Activated B cell treated with CpG ODN at 0.5 μM for 24 hours (primary cell): Measurements from ENCODE around the gene USH2A. TPM values are rescaled to one million over a fixed set of nuclear protein-coding genes. Genes with fewer than 3 reads are reported as not detected.

Source experiments
- ATAC-seq: fragments of 200-7000 bp; cut with Tn5 transposase; one replicate; pipeline ENCODE4 v1.10.0; 2021; ENCODE audit warnings: low read depth, mild to moderate bottlenecking, moderate library complexity
- CTCF ChIA-PET: fragments of 350-600 bp; sonication (Branson Sonifier 250); formaldehyde crosslinking; loops from one replicate; lab custom pipeline; 2021; ENCODE audit warnings: antibody characterized with exemption; lab: Charles Lee
- POLR2A ChIA-PET: fragments of 350-600 bp; sonication (Branson Sonifier 250); formaldehyde crosslinking; loops from one replicate; lab custom pipeline; 2021; ENCODE audit warnings: antibody characterized with exemption; lab: Charles Lee
- DNase-seq: peaks from one replicate; pipeline ENCODE4 v3.0.0; 2022
- H3K27ac Mint-ChIP-seq: one replicate; pipeline ENCODE4 v1.8.0; 2020; ENCODE audit warnings: mixed read lengths
- H3K27me3 Mint-ChIP-seq: one replicate; pipeline ENCODE4 v1.8.0; 2021; ENCODE audit warnings: mixed read lengths
- H3K36me3 Mint-ChIP-seq: one replicate; pipeline ENCODE4 v1.8.0; 2021; ENCODE audit warnings: low read depth, mixed read lengths
- H3K4me1 Mint-ChIP-seq: one replicate; pipeline ENCODE4 v1.8.0; 2021; ENCODE audit warnings: mixed read lengths
- H3K4me3 Mint-ChIP-seq: one replicate; pipeline ENCODE4 v1.8.0; 2020; ENCODE audit warnings: mild to moderate bottlenecking, mixed read lengths
- H3K9me3 Mint-ChIP-seq: one replicate; pipeline ENCODE4 v1.8.0; 2020; ENCODE audit warnings: mixed read lengths
- intact Hi-C: fragments of 100-400 bp; cut with micrococcal nuclease; formaldehyde crosslinking; loops from one replicate; pipeline ENCODE4 v1.15.1; 2024
- total RNA-seq: library from RNA; stranded (reverse); gene quantifications from 2 replicates; pipeline ENCODE4 v1.2.3, GENCODE V29; 2022
- TF ChIP-seq, protein P1 (sequence below): fragments of 200-600 bp; IDR thresholded peaks from one replicate; pipeline ENCODE4 v1.8.0; 2022; ENCODE audit warnings: antibody characterized with exemption, mild to moderate bottlenecking

Gene USH2A
- total RNA-seq, 1 donor from 2014 or later, result not detected

DNA sequence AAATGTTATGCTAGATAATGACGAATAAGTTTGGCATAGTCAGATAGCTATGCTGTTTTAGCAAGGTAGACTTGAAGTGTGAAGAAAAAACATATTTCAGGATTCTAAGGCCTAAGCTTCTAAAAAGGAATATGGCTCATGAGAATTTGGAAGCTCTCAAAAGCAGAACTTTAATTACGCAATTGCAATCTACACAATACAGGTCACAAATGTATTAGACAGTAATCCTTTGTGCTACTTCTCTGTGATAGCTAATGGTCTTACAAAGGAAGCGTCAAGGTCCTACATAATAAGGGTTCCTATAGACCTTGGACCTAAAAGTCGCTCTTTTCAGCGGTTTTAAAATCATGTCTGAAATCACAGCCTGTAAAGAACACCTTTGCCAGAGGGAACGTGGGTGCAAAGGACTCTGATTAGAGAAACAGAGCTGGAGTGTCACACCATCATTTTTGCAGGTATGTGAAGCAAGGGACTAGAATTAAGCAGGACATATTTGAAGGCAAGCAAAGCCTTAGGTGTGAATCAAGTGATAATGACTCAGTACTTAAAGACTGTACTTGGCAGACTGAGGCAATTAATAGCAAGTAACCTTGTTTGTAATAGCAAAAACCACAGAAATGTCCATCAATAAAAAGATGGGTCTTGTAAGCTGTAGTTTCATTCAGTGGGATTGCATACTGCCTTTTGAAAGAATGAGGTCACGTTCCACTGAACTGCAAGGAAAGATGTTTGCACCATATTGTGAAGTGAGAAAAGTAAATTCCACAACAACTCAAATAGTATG is 436.0 kb downstream of the USH2A start:
- TF ChIP-seq, protein P1, sequence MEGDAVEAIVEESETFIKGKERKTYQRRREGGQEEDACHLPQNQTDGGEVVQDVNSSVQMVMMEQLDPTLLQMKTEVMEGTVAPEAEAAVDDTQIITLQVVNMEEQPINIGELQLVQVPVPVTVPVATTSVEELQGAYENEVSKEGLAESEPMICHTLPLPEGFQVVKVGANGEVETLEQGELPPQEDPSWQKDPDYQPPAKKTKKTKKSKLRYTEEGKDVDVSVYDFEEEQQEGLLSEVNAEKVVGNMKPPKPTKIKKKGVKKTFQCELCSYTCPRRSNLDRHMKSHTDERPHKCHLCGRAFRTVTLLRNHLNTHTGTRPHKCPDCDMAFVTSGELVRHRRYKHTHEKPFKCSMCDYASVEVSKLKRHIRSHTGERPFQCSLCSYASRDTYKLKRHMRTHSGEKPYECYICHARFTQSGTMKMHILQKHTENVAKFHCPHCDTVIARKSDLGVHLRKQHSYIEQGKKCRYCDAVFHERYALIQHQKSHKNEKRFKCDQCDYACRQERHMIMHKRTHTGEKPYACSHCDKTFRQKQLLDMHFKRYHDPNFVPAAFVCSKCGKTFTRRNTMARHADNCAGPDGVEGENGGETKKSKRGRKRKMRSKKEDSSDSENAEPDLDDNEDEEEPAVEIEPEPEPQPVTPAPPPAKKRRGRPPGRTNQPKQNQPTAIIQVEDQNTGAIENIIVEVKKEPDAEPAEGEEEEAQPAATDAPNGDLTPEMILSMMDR, result no peak
- Mint-ChIP-seq H3K9me3 (no peaks in the 10 kb centered on the region), H3K4me1 (no peaks in the 10 kb centered on the region), H3K27ac (no peak overlapping the region), H3K27me3 (no peaks in the 10 kb centered on the region), H3K4me3 (no peak overlapping the region), H3K36me3 (no peaks in the 10 kb centered on the region)
- ChIA-PET POLR2A (no interaction called here), CTCF (no interaction called here)
- ATAC-seq (no peak), DNase-seq (no peak)
- intact Hi-C loops, result no loop called here

- intact Hi-C loops, result no loop called here
- POLR2A ChIA-PET, result no interaction called here
- CTCF ChIA-PET, result interaction anchor here (1.0 kb wide), 1 partner anchor 8 kb away, joined by 3 read pairs; no protein-coding TSS in a partner anchor
- TF ChIP-seq, protein P1, result no peak
- no peak for DNase-seq
- ATAC-seq, result no peak
- H3K9me3 Mint-ChIP-seq, result no peaks in the 10 kb centered on the region
- no peak overlapping the region for H3K4me3 Mint-ChIP-seq
- no peaks in the 10 kb centered on the region for H3K4me1 Mint-ChIP-seq
- no peaks in the 10 kb centered on the region for H3K36me3 Mint-ChIP-seq
- H3K27me3 Mint-ChIP-seq, result no peaks in the 10 kb centered on the region
- H3K27ac Mint-ChIP-seq, result no peak overlapping the region
These were observed 436.8 kb downstream of the USH2A start for GRCh38 chr1:215986401-215986800.

DNA sequence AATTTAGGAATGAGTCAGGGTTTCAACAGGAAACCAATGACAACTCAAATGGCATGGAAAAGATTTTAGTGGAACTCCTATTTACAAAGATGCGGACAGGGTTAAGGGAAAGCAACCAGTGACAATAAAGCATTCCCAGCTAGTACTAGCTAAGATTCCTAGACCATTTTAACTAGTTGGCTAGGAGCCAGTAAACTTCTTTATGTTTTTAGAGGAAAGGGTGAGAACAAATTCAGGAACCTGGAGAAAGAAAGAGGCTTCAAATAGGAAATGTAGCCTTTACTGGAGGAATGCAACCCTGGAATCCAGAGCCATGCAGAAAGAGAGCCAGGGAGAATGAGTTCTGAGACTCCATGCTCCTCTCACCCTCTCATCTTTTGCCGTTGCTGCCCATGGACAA is 439.6 kb downstream of the USH2A start:
- H3K4me3 Mint-ChIP-seq, result no peak overlapping the region
- no peaks in the 10 kb centered on the region for H3K9me3 Mint-ChIP-seq
- no peak for ATAC-seq
- DNase-seq, result no peak
- H3K27ac Mint-ChIP-seq, result no peak overlapping the region
- H3K27me3 Mint-ChIP-seq, result no peaks in the 10 kb centered on the region
- no peaks in the 10 kb centered on the region for H3K36me3 Mint-ChIP-seq
- intact Hi-C loops, result no loop called here
- ChIA-PET CTCF (no interaction called here), POLR2A (no interaction called here)
- TF ChIP-seq, protein P1, result no peak
- H3K4me1 Mint-ChIP-seq, result no peaks in the 10 kb centered on the region

DNA sequence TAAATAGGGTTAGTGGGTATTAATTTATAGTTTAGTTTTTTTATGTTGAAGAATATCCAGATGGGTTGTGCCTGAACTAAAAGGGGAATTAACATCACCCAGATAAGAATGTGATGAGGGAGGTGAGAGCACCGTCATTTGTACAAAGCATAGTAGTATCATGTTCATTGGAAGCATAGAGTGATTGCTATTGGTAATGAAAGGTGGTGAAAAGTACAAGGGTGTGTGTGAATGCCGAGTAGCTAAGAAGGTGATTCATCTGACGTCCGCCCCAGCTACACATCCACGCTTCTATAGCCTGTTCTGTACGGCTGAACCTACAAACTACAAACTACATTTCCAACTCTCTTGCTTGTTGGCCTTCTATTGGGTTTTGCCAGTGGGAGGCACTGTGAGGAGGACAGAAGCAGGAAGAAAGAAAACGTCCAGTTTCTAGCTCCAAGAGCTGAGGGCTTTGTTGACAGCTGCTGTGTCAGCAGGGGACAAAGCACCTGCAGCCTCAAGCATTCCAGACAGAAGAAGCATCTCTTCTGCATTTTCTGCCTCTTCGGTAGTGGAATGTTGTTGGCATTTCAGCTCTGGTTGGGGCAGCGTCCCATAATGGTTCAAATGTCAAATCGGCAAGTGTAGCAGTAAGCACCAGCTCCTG is 451.3 kb downstream of the USH2A start:
- H3K9me3 Mint-ChIP-seq, result peaks cover 2% of the 10 kb centered on the region

DNA sequence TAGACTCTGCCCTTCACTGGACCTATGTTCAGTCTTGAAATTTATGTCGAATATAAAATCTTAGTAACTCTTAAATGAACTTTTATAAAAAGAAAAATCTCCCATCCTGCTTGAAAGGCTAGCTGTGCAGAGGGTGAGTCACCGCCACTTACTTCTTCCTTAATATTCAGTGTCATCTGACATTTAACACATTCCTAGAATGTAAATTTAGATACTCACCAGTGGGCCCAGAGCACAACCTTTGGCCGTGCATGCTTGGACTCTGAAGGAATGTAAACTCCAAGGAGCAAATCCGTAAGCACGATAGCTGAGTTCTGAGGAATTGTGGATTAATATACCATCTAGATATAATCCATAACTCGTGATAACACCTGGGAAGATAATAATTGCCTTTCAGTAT is 452.8 kb downstream of the USH2A start:
- no peak for ATAC-seq
- Mint-ChIP-seq H3K9me3 (no peaks in the 10 kb centered on the region), H3K27ac (no peak overlapping the region), H3K27me3 (no peaks in the 10 kb centered on the region), H3K4me3 (no peak overlapping the region), H3K4me1 (no peaks in the 10 kb centered on the region), H3K36me3 (no peaks in the 10 kb centered on the region)
- CTCF ChIA-PET, result no interaction called here
- no peak for DNase-seq
- TF ChIP-seq, protein P1, result no peak
- POLR2A ChIA-PET, result no interaction called here
- intact Hi-C loops, result no loop called here

More for the DNA sequence above, 451.3 kb downstream of the USH2A start:
- Mint-ChIP-seq H3K27ac (no peak overlapping the region), H3K36me3 (no peaks in the 10 kb centered on the region), H3K27me3 (no peaks in the 10 kb centered on the region), H3K4me3 (no peak overlapping the region), H3K4me1 (no peaks in the 10 kb centered on the region)
- TF ChIP-seq, protein P1, result no peak
- ATAC-seq, result no peak
- ChIA-PET POLR2A (no interaction called here), CTCF (no interaction called here)
- no peak for DNase-seq
- intact Hi-C loops, result no loop called here
